Endothelial cell of umbilical vein (primary cell): ENCODE data around the gene RING1. TPM values are rescaled to one million over a fixed set of nuclear protein-coding genes. Genes with fewer than 3 reads are reported as not detected.
"Not testable (repeated sequence)": the region's sequence is repeated elsewhere in the genome, so short reads cannot be mapped to it uniquely, and the experiment has no call there.

Experiments
- BruUV-seq: library from RNA; stranded (reverse); fragments of 400-500 nt; replicated peaks from 2 replicates; lab custom pipeline; 2021; lab: Mats Ljungman, UMichigan
- CTCF ChIA-PET: fragments of 300-600, 350-600 bp; sonication (Branson Sonifier 250); formaldehyde crosslinking; loops from one replicate; lab custom pipeline; 2021; ENCODE audit warnings: antibody characterized with exemption, inconsistent platforms; lab: Charles Lee
- POLR2A ChIA-PET: fragments of 300-600, 350-600 bp; sonication (Branson Sonifier 250); formaldehyde crosslinking; loops from one replicate; lab custom pipeline; 2021; ENCODE audit warnings: antibody characterized with exemption, inconsistent platforms; lab: Charles Lee
- DNase-seq: peaks from one replicate; pipeline ENCODE4 v3.0.0-alpha.2; 2011; ENCODE audit warnings: low read depth, low spot score
- FAIRE-seq: peaks from 2 replicates; lab custom pipeline; 2011; peaks lifted over from hg19 to GRCh38; lab: Jason Lieb, UNC
- H2AFZ ChIP-seq: 2 replicates; pipeline ENCODE4 v1.6.0; 2012; ENCODE audit warnings: low read depth, low read length, control low read depth, inconsistent platforms
- H3K27ac ChIP-seq: 2 replicates; pipeline ENCODE4 v1.5.1; 2011; ENCODE audit warnings: low read depth, mild to moderate bottlenecking, control low read depth, low read length, moderate library complexity; ENCODE audit not compliant: insufficient read depth
- H3K27me3 ChIP-seq, 2 experiments: 2 replicates each; pipeline versions ENCODE4 v1.6.0 to v1.6.1; 2011; ENCODE audit warnings: low read length in 2 of 2, mixed read lengths in 1 of 2; ENCODE audit not compliant: control insufficient read depth in 2 of 2, insufficient read depth in 2 of 2
- H3K36me3 ChIP-seq, 2 experiments: 2 replicates in 1 of 2; 3 replicates in 1 of 2; pipeline ENCODE4 v1.5.1; 2011; ENCODE audit warnings: low read length in 2 of 2, mild to moderate bottlenecking in 1 of 2, moderate library complexity in 1 of 2; ENCODE audit not compliant: control insufficient read depth in 2 of 2, insufficient read depth in 2 of 2; ENCODE audit errors: extremely low read depth in 1 of 2
- H3K4me1 ChIP-seq: 3 replicates; pipeline ENCODE4 v1.5.1; 2011; ENCODE audit warnings: mild to moderate bottlenecking, low read length; ENCODE audit not compliant: control insufficient read depth, insufficient read depth; ENCODE audit errors: extremely low read depth
- H3K4me2 ChIP-seq: 2 replicates; pipeline ENCODE4 v1.6.1; 2011; ENCODE audit warnings: low read length, control low read depth, mixed read lengths; ENCODE audit not compliant: insufficient read depth
- H3K4me3 ChIP-seq, 3 experiments: fragments of 200-600 bp in 1 of 3; sonication (generic), shearing (Covaris generic) in 1 of 3; replicated peaks in 1 of 3; 2 replicates each; pipeline ENCODE4 v1.5.1; 2011 to 2016; ENCODE audit warnings: control low read depth in 3 of 3, low read length in 3 of 3, mild to moderate bottlenecking in 2 of 3, inconsistent platforms in 1 of 3, low read depth in 1 of 3, moderate library complexity in 1 of 3; ENCODE audit not compliant: insufficient read depth in 1 of 3
- H3K79me2 ChIP-seq: 2 replicates; pipeline ENCODE4 v1.6.0; 2012; ENCODE audit warnings: low read length, inconsistent platforms; ENCODE audit not compliant: control insufficient read depth, insufficient read depth
- H3K9ac ChIP-seq: replicated peaks from 2 replicates; pipeline ENCODE3; 2011; ENCODE audit warnings: low read length, control low read depth; ENCODE audit not compliant: insufficient read depth; ENCODE audit errors: extremely low read depth
- H3K9me1 ChIP-seq: replicated peaks from 3 replicates; pipeline ENCODE4 v1.6.0; 2011; ENCODE audit warnings: mild to moderate bottlenecking, low read length; ENCODE audit not compliant: control insufficient read depth, insufficient read depth; ENCODE audit errors: extremely low read depth
- H3K9me3 ChIP-seq: replicated peaks from 2 replicates; pipeline ENCODE4 v1.5.1; 2012; ENCODE audit warnings: low read length, inconsistent platforms; ENCODE audit not compliant: control insufficient read depth, insufficient read depth
- H4K20me1 ChIP-seq: replicated peaks from 2 replicates; pipeline ENCODE3; 2011; ENCODE audit warnings: mild to moderate bottlenecking, low read length; ENCODE audit not compliant: control insufficient read depth, insufficient read depth; ENCODE audit errors: extremely low read depth
- EZH2 ChIP-seq: IDR thresholded peaks from 2 replicates; pipeline ENCODE4 v1.6.1; 2012; ENCODE audit warnings: borderline replicate concordance, low read depth, mild to moderate bottlenecking, moderate library complexity, low read length, inconsistent platforms; ENCODE audit not compliant: severe bottlenecking
- FOS ChIP-seq: IDR thresholded peaks from 2 replicates; pipeline ENCODE4 v1.6.1; 2011; ENCODE audit warnings: mild to moderate bottlenecking, low read length, moderate library complexity, borderline replicate concordance; ENCODE audit not compliant: insufficient read depth
- GATA2 ChIP-seq: IDR thresholded peaks from 2 replicates; pipeline ENCODE4 v1.7.0; 2011; ENCODE audit warnings: low read depth, mild to moderate bottlenecking, moderate library complexity, mixed read lengths, low read length; ENCODE audit not compliant: insufficient read length, insufficient read depth
- JUN ChIP-seq: IDR thresholded peaks from 2 replicates; pipeline ENCODE4 v1.6.1; 2011; ENCODE audit warnings: borderline replicate concordance, low read depth; ENCODE audit not compliant: insufficient read length, insufficient read depth
- MYC ChIP-seq: IDR thresholded peaks from one replicate; pipeline ENCODE4 v1.6.1; 2011; ENCODE audit warnings: mild to moderate bottlenecking, low read depth, low read length
- POLR2A ChIP-seq: IDR thresholded peaks from 2 replicates; pipeline ENCODE4 v1.6.1; 2012; ENCODE audit warnings: low read depth, mild to moderate bottlenecking, control low read depth, low read length
- POLR2AphosphoS5 ChIP-seq: IDR thresholded peaks from 2 replicates; pipeline ENCODE4 v1.6.1; 2012; ENCODE audit warnings: low read depth, mild to moderate bottlenecking, control low read depth, low read length, moderate library complexity; ENCODE audit not compliant: insufficient read depth
- dilution Hi-C: fragments of 300-500 bp; cut with MboI; formaldehyde crosslinking; loops from one replicate; pipeline ENCODE4 v1.15.0; 2019; ENCODE audit warnings: low sequenced_read_pairs; ENCODE audit not compliant: extremely low pct_ligation_motif_present
- intact Hi-C: fragments of 100-400 bp; cut with micrococcal nuclease; formaldehyde crosslinking; loops from one replicate; pipeline ENCODE4 v1.10.0; 2022
- polyA plus RNA-seq, 4 experiments: library from polyadenylated mRNA; depleted of rRNA in 3 of 4; stranded (reverse) in 3 of 4; unstranded in 1 of 4; fragments of >200 nt; gene quantifications; 2 replicates each; pipeline versions ENCODE4 v1.2.1 to v1.2.3, GENCODE V29; 2011 to 2012; ENCODE audit warnings: missing spikeins in 1 of 4
- total RNA-seq: library from RNA; stranded (reverse); gene quantifications from 2 replicates; pipeline ENCODE4 v1.2.3, GENCODE V29; 2021
- TF ChIP-seq, protein P1 (sequence below), 2 donors: IDR thresholded peaks; 1 replicate in 1 of 2; 2 replicates in 1 of 2; pipeline ENCODE4 v1.5.1; 2011; ENCODE audit warnings: low read length in 2 of 2, mild to moderate bottlenecking in 2 of 2, moderate library complexity in 2 of 2, control low read depth in 1 of 2, inconsistent platforms in 1 of 2, low read depth in 1 of 2; ENCODE audit not compliant: insufficient read depth in 1 of 2; ENCODE audit errors: extremely low read depth in 1 of 2
- TF ChIP-seq, protein P2 (sequence below): IDR thresholded peaks from 2 replicates; pipeline ENCODE4 v1.6.1; 2011; ENCODE audit not compliant: insufficient read depth, insufficient read length

Gene RING1
- total and polyA plus RNA-seq, 2 donors (not counting 3 experiments of a cell fraction or from before 2014, with no cell fraction given): 26.8 to 27.9 TPM

DNA sequence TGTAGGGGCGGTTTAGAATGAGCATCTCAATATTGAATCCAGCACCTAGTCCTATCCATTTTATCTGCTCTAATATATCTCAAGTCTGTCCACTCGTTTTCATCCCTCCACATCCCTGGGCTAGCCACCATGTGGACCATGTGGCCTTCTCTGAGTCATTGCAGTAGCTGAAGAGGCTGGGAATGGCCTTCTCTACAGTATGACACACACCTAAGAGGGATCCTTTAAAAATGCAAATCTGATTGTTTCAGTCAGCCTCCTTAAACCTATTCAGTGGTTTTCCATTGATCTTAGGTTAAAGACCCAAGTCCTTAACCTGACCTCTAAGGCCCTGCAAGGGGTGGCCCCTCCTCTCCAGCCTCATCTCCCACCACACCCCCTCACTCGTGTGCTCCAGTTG lies 9.4 kb downstream of the RING1 start:
- POLR2A ChIA-PET: no interaction called here

GRCh38 chr6:33226503-33227120 lies 18.3 kb downstream of the RING1 start:
- H3K4me2 ChIP-seq, H3K27ac ChIP-seq, H3K9me1 ChIP-seq, H4K20me1 ChIP-seq, POLR2A ChIA-PET, H3K9ac ChIP-seq, dilution Hi-C loops, intact Hi-C loops, BruUV-seq, FAIRE-seq, DNase-seq, H3K4me1 ChIP-seq, H2AFZ ChIP-seq, H3K36me3 ChIP-seq, H3K9me3 ChIP-seq, H3K79me2 ChIP-seq, H3K4me3 ChIP-seq: not testable (repeated sequence)
- CTCF ChIA-PET: interaction anchor here (1.4 kb wide), 2 partner anchors 9 to 21 kb away, joined by 4 to 6 read pairs; no protein-coding TSS in a partner anchor
- peaks cover 6 to 29% of the 10 kb centered on the region in 2 experiments for H3K27me3 ChIP-seq

More for the DNA sequence above, 9.4 kb downstream of the RING1 start:
- Histone ChIP-seq H3K4me1 (peaks cover 6% of the 10 kb centered on the region), H3K4me3 (no peak overlapping the region), H3K9ac (no peak overlapping the region), H3K27me3 (peaks cover 3 to 17% of the 10 kb centered on the region in 2 experiments), H3K4me2 (no peak overlapping the region), H3K9me3 (no peaks in the 10 kb centered on the region), H4K20me1 (no peaks in the 10 kb centered on the region), H3K27ac (no peak overlapping the region), H3K9me1 (no peaks in the 10 kb centered on the region), H2AFZ (no peak overlapping the region), H3K79me2 (no peaks in the 10 kb centered on the region), H3K36me3 (no peaks in the 10 kb centered on the region)
- no peak for TF ChIP-seq POLR2AphosphoS5
- TF ChIP-seq GATA2: no peak
- TF ChIP-seq, protein P1, sequence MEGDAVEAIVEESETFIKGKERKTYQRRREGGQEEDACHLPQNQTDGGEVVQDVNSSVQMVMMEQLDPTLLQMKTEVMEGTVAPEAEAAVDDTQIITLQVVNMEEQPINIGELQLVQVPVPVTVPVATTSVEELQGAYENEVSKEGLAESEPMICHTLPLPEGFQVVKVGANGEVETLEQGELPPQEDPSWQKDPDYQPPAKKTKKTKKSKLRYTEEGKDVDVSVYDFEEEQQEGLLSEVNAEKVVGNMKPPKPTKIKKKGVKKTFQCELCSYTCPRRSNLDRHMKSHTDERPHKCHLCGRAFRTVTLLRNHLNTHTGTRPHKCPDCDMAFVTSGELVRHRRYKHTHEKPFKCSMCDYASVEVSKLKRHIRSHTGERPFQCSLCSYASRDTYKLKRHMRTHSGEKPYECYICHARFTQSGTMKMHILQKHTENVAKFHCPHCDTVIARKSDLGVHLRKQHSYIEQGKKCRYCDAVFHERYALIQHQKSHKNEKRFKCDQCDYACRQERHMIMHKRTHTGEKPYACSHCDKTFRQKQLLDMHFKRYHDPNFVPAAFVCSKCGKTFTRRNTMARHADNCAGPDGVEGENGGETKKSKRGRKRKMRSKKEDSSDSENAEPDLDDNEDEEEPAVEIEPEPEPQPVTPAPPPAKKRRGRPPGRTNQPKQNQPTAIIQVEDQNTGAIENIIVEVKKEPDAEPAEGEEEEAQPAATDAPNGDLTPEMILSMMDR (IDR thresholded peaks at IDR 0.05; ENCODE audit: extremely low read depth in 1 of 2, insufficient read depth in 1 of 2, low read depth in 1 of 2, low read length in 2 of 2): no peak
- no peak for TF ChIP-seq POLR2A
- TF ChIP-seq MYC: no peak
- no peak for TF ChIP-seq EZH2
- TF ChIP-seq JUN: no peak
- TF ChIP-seq, protein P2, sequence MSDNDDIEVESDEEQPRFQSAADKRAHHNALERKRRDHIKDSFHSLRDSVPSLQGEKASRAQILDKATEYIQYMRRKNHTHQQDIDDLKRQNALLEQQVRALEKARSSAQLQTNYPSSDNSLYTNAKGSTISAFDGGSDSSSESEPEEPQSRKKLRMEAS: no peak
- TF ChIP-seq FOS: no peak
- DNase-seq: no peak
- no peak for FAIRE-seq
- dilution Hi-C loops (no loop called here), intact Hi-C loops (no loop called here)
- CTCF ChIA-PET: interaction anchor here (0.9 kb wide), 1 partner anchor 31 kb away, joined by 4 read pairs; no protein-coding TSS in a partner anchor
- BruUV-seq: no TSS peak
